ENCODE results near the gene FADS2.

The FADS2 gene

GRCh38 chr11:61872935-61873565, 45.0 kb downstream of the FADS2 start:
- no peaks in the 10 kb centered on the region for H3K9me3 ChIP-seq (ENCODE audit: control extremely low read depth in 1 of 5, control insufficient read depth in 4 of 5, insufficient read depth in 2 of 5, low read depth in 1 of 5, low read length in 4 of 5)
- peaks cover 0 to 14% (median 6%) of the 10 kb centered on the region in 4 experiments for H3K4me1 ChIP-seq (ENCODE audit: control extremely low read depth in 1 of 4, control insufficient read depth in 4 of 4, insufficient read depth in 4 of 4, low read length in 3 of 4)
- no peak overlapping the region for H3K27ac ChIP-seq (ENCODE audit: insufficient read depth in 1 of 2, low read depth in 1 of 2, low read length in 2 of 2, poor library complexity in 1 of 2, severe bottlenecking in 2 of 2)
- H3K27me3 ChIP-seq (replicated peaks in 2 of 5; ENCODE audit: control insufficient read depth in 4 of 5, insufficient read depth in 5 of 5, low read length in 4 of 5): peaks cover 0 to 2% (median 0%) of the 10 kb centered on the region in 5 experiments
- no peak for DNase-seq
- ChIA-PET POLR2A (no interaction called here), CTCF (interaction anchor here (1.0 to 23.7 kb wide), 7 partner anchors 19 to 235 kb away, joined by 3 to 344 read pairs (median 5); partner anchors contain the start of gene FADS3)
- WGBS (ENCODE audit: insufficient coverage): 86% methylated on average over 15 of the region's 20 CpGs
- no peaks in the 10 kb centered on the region for H3K36me3 ChIP-seq (ENCODE audit: control insufficient read depth in 4 of 4, insufficient read depth in 4 of 4, low read length in 3 of 4)
- H3K4me3 ChIP-seq (ENCODE audit: control insufficient read depth in 1 of 7, extremely low read depth in 1 of 7, insufficient read depth in 4 of 7, low read depth in 2 of 7, low read length in 6 of 7): no peak overlapping the region

GRCh38 chr11:61873588-61874376, 45.7 kb downstream of the FADS2 start:
- Histone ChIP-seq H3K9me3 (ENCODE audit: control extremely low read depth in 1 of 5, control insufficient read depth in 4 of 5, insufficient read depth in 2 of 5, low read depth in 1 of 5, low read length in 4 of 5) (no peaks in the 10 kb centered on the region), H3K4me1 (ENCODE audit: control extremely low read depth in 1 of 4, control insufficient read depth in 4 of 4, insufficient read depth in 4 of 4, low read length in 3 of 4) (peaks cover 0 to 13% (median 6%) of the 10 kb centered on the region in 4 experiments), H3K36me3 (ENCODE audit: control insufficient read depth in 4 of 4, insufficient read depth in 4 of 4, low read length in 3 of 4) (peaks cover 0 to 1% (median 0%) of the 10 kb centered on the region in 4 experiments), H3K27me3 (replicated peaks in 2 of 5; ENCODE audit: control insufficient read depth in 4 of 5, insufficient read depth in 5 of 5, low read length in 4 of 5) (peaks cover 0 to 2% (median 0%) of the 10 kb centered on the region in 5 experiments), H3K4me3 (ENCODE audit: control insufficient read depth in 1 of 7, extremely low read depth in 1 of 7, insufficient read depth in 4 of 7, low read depth in 2 of 7, low read length in 6 of 7) (no peak overlapping the region), H3K27ac (ENCODE audit: insufficient read depth in 1 of 2, low read depth in 1 of 2, low read length in 2 of 2, poor library complexity in 1 of 2, severe bottlenecking in 2 of 2) (no peak overlapping the region)
- DNase-seq: no peak
- ChIA-PET CTCF (interaction anchor here (1.5 to 23.7 kb wide), 7 partner anchors 18 to 234 kb away, joined by 3 to 344 read pairs (median 12); partner anchors contain the start of gene FADS3), POLR2A (no interaction called here)
- 94% methylated on average over 8 of the region's 16 CpGs for WGBS (ENCODE audit: insufficient coverage)

- Histone ChIP-seq H3K4me3 (ENCODE audit: control insufficient read depth in 1 of 7, extremely low read depth in 1 of 7, insufficient read depth in 4 of 7, low read depth in 2 of 7, low read length in 6 of 7) (no peak overlapping the region), H3K27me3 (replicated peaks in 2 of 5; ENCODE audit: control insufficient read depth in 4 of 5, insufficient read depth in 5 of 5, low read length in 4 of 5) (peaks cover 0 to 2% (median 0%) of the 10 kb centered on the region in 5 experiments), H3K9me3 (ENCODE audit: control extremely low read depth in 1 of 5, control insufficient read depth in 4 of 5, insufficient read depth in 2 of 5, low read depth in 1 of 5, low read length in 4 of 5) (no peaks in the 10 kb centered on the region), H3K27ac (ENCODE audit: insufficient read depth in 1 of 2, low read depth in 1 of 2, low read length in 2 of 2, poor library complexity in 1 of 2, severe bottlenecking in 2 of 2) (no peak overlapping the region), H3K36me3 (ENCODE audit: control insufficient read depth in 4 of 4, insufficient read depth in 4 of 4, low read length in 3 of 4) (peaks cover 0 to 1% (median 0%) of the 10 kb centered on the region in 4 experiments), H3K4me1 (ENCODE audit: control extremely low read depth in 1 of 4, control insufficient read depth in 4 of 4, insufficient read depth in 4 of 4, low read length in 3 of 4) (peaks cover 0 to 11% (median 6%) of the 10 kb centered on the region in 4 experiments)
- DNase-seq: no peak
- POLR2A ChIA-PET: no interaction called here
- CTCF ChIA-PET: interaction anchor here (1.9 to 23.7 kb wide), 4 partner anchors 17 to 207 kb away, joined by 10 to 344 read pairs (median 13); partner anchors contain the start of gene FADS3
- 96% methylated on average over 11 of the region's 12 CpGs for WGBS (ENCODE audit: insufficient coverage)
Measured at GRCh38 chr11:61874377-61874809, 46.3 kb downstream of the FADS2 start.

GRCh38 chr11:61874853-61875252, 46.8 kb downstream of the FADS2 start:
- Histone ChIP-seq H3K36me3 (ENCODE audit: control insufficient read depth in 4 of 4, insufficient read depth in 4 of 4, low read length in 3 of 4) (peaks cover 0 to 1% (median 0%) of the 10 kb centered on the region in 4 experiments), H3K27me3 (replicated peaks in 2 of 5; ENCODE audit: control insufficient read depth in 4 of 5, insufficient read depth in 5 of 5, low read length in 4 of 5) (peaks cover 0 to 2% (median 0%) of the 10 kb centered on the region in 5 experiments), H3K27ac (ENCODE audit: insufficient read depth in 1 of 2, low read depth in 1 of 2, low read length in 2 of 2, poor library complexity in 1 of 2, severe bottlenecking in 2 of 2) (no peak overlapping the region), H3K4me3 (ENCODE audit: control insufficient read depth in 1 of 7, extremely low read depth in 1 of 7, insufficient read depth in 4 of 7, low read depth in 2 of 7, low read length in 6 of 7) (no peak overlapping the region), H3K9me3 (ENCODE audit: control extremely low read depth in 1 of 5, control insufficient read depth in 4 of 5, insufficient read depth in 2 of 5, low read depth in 1 of 5, low read length in 4 of 5) (no peaks in the 10 kb centered on the region), H3K4me1 (ENCODE audit: control extremely low read depth in 1 of 4, control insufficient read depth in 4 of 4, insufficient read depth in 4 of 4, low read length in 3 of 4) (peaks cover 0 to 11% (median 6%) of the 10 kb centered on the region in 4 experiments)
- ChIA-PET CTCF (interaction anchor here (1.9 to 23.7 kb wide), 4 partner anchors 17 to 207 kb away, joined by 10 to 344 read pairs (median 13); partner anchors contain the start of gene FADS3), POLR2A (no interaction called here)
- WGBS (ENCODE audit: insufficient coverage): 100% methylated on average over 2 of the region's 3 CpGs
- DNase-seq: no peak

GRCh38 chr11:61875698-61876097, 47.6 kb downstream of the FADS2 start:
- WGBS (ENCODE audit: insufficient coverage): 99% methylated on average over 10 of the region's 14 CpGs
- ChIA-PET POLR2A (no interaction called here), CTCF (interaction anchor here (0.8 to 23.7 kb wide), 5 partner anchors 9 to 206 kb away, joined by 3 to 344 read pairs (median 12); partner anchors contain the start of gene FADS3)
- no peak overlapping the region for H3K27ac ChIP-seq (ENCODE audit: insufficient read depth in 1 of 2, low read depth in 1 of 2, low read length in 2 of 2, poor library complexity in 1 of 2, severe bottlenecking in 2 of 2)
- H3K36me3 ChIP-seq (ENCODE audit: control insufficient read depth in 4 of 4, insufficient read depth in 4 of 4, low read length in 3 of 4): peaks cover 0 to 1% (median 0%) of the 10 kb centered on the region in 4 experiments
- peaks cover 0 to 8% (median 6%) of the 10 kb centered on the region in 4 experiments for H3K4me1 ChIP-seq (ENCODE audit: control extremely low read depth in 1 of 4, control insufficient read depth in 4 of 4, insufficient read depth in 4 of 4, low read length in 3 of 4)
- no peak for DNase-seq
- peaks cover 0 to 2% (median 0%) of the 10 kb centered on the region in 5 experiments for H3K27me3 ChIP-seq (replicated peaks in 2 of 5; ENCODE audit: control insufficient read depth in 4 of 5, insufficient read depth in 5 of 5, low read length in 4 of 5)
- H3K9me3 ChIP-seq (ENCODE audit: control extremely low read depth in 1 of 5, control insufficient read depth in 4 of 5, insufficient read depth in 2 of 5, low read depth in 1 of 5, low read length in 4 of 5): no peaks in the 10 kb centered on the region
- no peak overlapping the region for H3K4me3 ChIP-seq (ENCODE audit: control insufficient read depth in 1 of 7, extremely low read depth in 1 of 7, insufficient read depth in 4 of 7, low read depth in 2 of 7, low read length in 6 of 7)

GRCh38 chr11:61879152-61879551, 51.1 kb downstream of the FADS2 start:
- H3K4me3 ChIP-seq (ENCODE audit: control insufficient read depth in 1 of 7, extremely low read depth in 1 of 7, insufficient read depth in 4 of 7, low read depth in 2 of 7, low read length in 6 of 7): no peak overlapping the region
- no peak for DNase-seq
- no peaks in the 10 kb centered on the region for H3K9me3 ChIP-seq (ENCODE audit: control extremely low read depth in 1 of 5, control insufficient read depth in 4 of 5, insufficient read depth in 2 of 5, low read depth in 1 of 5, low read length in 4 of 5)
- H3K27me3 ChIP-seq (replicated peaks in 2 of 5; ENCODE audit: control insufficient read depth in 4 of 5, insufficient read depth in 5 of 5, low read length in 4 of 5): no peaks in the 10 kb centered on the region
- 88% methylated on average over 2 of the region's 7 CpGs for WGBS (ENCODE audit: insufficient coverage)
- H3K4me1 ChIP-seq (ENCODE audit: control extremely low read depth in 1 of 4, control insufficient read depth in 4 of 4, insufficient read depth in 4 of 4, low read length in 3 of 4): no peaks in the 10 kb centered on the region
- ChIA-PET CTCF (interaction anchor here (1.1 to 28.6 kb wide), 5 partner anchors 3 to 202 kb away, joined by 3 to 344 read pairs (median 3); partner anchors contain the start of gene FADS3), POLR2A (interaction anchor here (0.6 kb wide), 1 partner anchor 84 kb away, joined by 5 read pairs; no protein-coding TSS in a partner anchor)
- H3K27ac ChIP-seq (ENCODE audit: insufficient read depth in 1 of 2, low read depth in 1 of 2, low read length in 2 of 2, poor library complexity in 1 of 2, severe bottlenecking in 2 of 2): no peak overlapping the region
- peaks cover 0 to 1% (median 0%) of the 10 kb centered on the region in 4 experiments for H3K36me3 ChIP-seq (ENCODE audit: control insufficient read depth in 4 of 4, insufficient read depth in 4 of 4, low read length in 3 of 4)
